ENCODE data around the gene CCDC24.

The CCDC24 gene

DNA sequence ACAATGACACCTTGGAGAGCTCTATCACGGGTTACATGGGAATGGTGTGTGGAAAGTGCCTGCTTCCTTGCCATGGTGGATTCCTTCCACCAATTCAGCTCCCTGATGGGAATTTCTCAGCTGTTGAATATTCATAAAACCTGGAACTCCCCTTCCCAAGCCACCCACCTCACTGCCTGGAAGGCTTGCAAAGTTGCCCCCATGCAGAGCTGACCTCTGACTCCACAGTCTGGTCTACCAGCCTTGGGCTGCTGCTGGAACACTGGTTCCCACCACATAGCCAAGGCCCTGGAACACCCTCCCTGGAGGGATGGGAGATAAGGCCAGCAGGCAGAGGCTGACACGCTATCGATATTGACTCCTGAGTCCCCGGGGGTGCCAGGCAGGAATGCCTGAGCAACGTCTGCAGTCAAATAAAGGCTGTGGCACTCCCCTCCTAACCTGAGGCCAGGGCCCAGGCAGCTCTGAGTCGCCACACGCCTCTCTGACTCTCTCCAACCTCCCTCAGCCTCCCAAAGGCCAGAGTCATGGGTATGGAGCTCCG is 8.8 kb downstream of the CCDC24 start:
- DNase-seq, result no peak

DNA sequence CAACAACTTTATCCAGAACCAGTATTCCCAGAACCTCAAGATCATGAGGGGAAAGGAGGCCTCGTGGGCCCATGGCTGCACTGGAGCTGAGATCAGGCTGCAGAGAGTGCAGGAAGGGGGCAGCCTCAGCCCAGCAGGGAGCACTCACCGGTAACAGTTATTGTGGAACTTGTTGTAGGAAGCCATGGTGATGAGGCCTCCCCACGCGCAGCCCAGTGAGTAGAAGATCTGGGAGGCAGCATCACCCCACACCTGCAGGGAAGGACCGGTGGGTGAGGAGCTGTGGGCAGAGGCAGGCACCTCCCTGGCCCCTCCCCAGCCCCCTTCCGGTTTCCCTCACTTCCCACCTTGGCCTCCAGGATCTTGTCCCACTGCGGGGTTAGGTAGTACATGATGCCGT is 10.8 kb downstream of the CCDC24 start:
- no peak for DNase-seq

DNA sequence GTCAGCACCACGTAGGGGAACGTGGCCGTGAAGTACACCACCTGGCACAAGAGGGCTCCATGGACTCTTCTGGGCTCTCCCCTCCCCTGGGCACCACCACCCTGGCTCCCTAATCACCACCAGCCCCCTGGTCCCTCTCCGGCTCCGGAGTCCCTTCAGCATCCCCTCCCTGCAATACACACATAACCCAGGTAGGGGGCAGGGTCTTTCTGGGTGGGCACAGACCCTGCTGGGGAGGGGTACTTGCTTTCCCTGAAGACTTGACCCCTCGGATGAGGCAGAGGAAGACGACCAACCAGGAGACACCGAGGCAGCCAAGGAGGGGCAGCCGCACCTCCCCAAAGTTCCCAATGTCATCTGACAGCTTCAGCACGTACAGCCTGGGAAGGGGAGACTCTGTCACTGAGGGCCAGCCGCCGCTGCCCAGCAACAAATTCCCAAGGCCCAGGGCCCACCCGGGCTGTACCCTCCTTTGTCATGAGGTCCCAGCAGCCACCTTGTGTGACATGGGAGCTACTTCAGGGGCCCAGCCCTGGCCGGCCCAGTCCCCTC is 11.3 kb downstream of the CCDC24 start:
- DNase-seq, result no peak

DNA sequence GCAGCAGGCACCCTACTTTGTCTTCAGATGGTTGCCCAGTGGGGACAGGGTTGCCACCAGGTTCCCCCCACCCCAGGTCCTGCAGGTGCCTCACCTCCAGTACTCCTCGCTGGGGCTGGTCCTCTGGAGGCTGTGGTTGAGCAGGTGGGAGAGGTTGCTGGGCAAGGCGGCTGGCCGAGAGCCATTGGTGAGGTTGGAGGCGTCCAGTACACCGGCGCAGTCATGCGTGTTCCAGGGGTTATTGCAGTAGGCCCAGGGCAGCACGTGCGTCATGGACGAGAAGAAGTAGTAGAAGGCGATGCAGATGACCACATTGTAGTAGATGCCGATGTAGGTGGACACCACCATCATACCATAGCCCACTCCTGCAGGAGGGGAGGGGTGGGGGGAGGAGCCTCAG is 16.9 kb downstream of the CCDC24 start:
- no peak for DNase-seq

DNA sequence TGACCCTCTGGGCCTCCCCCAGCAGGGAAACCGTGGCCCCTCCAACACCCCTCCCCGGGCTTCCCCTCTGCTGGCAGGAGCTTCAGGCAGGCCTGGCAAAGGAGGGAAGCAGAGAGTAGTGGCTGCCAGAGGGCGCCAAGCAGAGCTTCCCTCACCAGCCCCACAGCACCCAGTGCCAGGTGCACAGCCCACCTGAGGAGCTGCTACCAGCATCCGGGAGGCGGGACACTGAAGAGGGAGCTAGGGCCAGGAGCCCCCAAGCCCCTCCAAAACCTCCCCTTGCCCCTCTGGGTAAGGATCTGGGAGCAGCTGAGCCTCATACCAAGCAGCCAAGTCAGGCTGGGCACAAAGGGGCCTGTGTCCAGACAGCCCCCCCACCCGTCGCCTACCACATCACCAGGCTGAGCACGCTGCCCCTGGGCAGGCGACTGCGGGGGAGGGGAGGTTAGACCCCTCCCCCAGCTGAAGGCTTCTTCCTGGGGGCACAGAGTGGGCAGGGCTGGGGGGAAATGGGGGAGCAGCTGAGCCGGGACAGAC is 19.6 kb downstream of the CCDC24 start:
- DNase-seq, result no peak

DNA sequence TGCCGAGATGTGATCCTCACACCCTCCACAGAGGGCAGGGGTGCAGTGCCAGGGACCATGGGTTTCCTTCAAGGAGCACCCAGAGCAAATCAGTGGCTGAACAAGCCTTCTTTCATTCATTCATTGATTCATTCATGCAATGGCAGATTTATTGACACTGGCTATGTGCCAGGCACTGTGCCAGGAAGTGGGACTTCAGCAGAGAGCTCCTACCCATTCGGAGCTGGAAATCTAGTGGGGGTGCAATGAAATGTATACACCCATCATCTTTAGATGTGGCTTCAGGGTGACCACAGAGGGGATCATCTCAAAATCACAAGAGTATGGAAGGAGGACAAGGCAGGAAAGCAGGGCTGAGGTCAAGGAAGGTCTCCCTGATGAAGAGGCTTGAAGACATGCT is 21.0 kb downstream of the CCDC24 start:
- DNase-seq, result no peak

DNA sequence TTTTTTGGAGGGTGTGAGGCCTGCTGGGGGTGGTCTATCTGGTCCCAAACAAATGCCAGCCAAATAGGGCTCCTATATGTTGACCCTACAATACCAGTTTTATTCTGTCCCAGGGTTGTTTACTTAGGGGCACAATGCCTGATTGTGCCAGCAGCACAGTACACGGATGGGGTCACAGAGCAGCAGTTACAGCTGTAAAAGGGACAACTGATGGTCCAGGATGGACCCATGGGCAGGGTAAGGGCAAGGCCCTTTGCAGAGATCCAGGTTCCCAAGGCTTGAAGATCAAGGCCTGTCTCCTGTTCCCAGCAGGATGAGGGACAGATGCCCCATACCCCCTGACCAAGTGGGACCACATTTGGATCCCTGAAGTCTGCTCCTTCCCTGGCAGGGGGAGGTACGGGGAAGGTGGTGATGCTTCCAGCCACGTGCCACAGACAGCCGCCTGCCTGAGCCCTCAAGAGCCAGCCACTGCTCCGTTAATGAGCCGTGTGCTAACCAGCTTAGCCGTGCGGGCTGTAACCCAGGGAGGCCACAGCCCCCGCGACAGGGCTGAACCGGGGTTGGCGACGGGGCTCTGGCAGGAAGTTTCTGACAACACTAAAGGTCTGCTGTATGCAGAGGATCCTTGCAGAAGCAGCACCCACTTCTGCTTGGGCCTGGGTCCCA is 21.7 kb downstream of the CCDC24 start:
- DNase-seq, result no peak

DNA sequence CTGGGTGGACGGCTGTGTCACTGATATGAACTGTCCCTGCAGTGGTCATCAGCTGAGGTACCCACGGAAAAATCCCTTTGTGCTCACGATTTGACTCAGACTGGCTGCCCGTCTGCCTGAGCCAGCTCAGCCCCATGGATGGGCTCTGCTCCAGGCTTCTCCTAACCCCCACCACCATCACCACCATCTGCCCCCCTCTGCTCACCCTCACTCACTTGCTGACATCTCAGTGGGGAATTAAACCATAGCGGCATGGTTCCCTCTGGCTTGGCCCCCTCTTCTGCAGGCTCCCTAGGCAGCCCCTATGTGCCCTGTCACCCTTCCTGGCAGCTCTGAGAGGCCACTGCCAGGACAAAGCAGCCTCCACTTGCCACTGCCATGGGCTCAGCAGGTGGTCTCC is 22.6 kb downstream of the CCDC24 start:
- no peak for DNase-seq

DNA sequence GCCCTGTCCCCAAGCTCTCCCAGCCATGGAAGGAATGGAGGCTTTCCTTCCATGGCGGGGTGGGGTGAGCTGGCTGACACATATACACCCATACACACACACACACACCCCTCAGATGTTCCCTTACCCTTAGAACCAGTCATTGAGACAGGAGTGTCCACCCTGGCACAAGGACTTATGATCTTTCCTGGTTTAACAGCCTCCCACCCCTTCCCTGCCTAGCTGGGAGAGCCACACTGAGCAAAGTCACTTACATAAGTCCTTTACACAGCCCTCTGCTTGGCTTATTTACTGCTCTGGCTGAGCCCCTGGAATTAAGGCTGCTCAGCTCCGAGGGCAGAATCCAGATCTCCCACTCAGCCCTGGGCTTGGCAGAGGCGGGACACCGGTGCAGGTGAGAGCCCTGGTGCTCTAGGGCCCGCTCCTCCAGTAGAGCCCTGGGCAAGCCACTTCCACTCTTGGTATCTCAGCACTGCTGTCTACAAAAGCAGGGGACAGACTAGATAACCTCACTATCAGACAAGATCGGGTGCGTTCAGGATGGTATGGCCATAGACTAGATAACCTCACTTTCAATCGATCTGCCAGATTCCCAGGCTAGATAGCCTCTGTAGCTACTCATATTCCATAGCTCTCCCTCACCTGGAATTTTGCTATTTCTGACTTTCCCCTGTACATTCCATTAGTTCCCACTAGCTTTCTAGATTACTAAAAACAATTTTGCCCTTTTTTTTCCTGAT is 23.1 kb downstream of the CCDC24 start:
- no peak for DNase-seq

DNA sequence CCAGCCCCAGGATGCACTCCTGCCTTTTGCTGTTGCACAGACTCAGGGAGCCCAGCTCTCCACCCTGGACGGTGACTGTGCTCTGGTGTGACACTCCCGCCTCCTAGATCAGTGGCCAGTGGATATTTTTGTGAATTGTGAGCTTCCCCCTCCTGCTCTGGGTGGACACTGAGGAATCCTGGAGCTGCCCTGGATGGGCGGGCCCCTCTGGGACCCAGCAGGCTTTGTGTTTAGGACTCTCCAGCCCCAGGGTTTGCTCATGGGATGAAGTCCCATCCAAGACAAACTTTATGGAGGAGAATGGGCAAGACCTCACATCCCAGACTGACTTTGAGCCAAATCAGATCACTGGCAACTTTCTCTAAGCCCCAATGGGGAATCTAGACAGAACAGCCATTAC is 23.8 kb downstream of the CCDC24 start:
- DNase-seq, result no peak

DNA sequence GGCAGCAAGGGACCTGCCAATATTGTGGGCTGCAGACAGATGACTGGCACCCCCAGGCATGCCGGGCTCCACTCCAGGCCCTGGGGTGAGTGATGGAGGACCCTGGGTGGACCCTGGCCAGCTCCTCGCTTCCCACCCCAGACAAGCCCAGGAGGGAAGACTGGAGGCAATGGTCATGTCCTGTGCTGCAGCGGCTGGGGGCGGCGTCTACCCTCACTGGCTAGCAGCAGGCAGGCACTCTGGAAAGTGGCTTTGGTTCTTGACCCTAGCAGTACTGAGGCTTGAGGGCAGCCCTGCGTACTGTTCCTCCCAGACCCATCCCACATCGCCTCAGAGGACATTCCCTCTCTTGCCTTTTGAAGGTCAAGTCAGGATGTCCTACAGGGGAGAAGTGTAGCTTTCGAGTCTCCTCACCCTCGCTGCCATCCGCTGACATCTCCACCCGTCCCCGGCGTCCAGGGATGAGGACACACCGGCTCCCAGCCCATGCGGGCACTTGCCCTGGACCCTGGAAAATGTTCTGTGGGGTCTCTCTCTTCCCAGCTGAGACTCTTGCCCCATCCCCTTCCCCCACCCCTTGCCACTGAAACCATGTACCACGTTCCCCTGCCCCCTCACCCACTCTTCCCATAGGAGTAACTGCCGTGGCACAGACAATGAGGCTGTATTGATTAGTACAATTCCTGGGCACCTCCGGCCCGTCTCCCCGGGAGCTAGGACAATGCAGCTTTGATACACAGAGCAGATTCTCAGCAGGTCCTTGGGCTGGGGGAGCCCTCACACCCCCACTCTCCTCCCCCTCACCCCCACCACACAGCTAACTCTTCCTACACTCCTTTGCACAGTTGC is 24.9 kb downstream of the CCDC24 start:
- no peak for DNase-seq

DNA sequence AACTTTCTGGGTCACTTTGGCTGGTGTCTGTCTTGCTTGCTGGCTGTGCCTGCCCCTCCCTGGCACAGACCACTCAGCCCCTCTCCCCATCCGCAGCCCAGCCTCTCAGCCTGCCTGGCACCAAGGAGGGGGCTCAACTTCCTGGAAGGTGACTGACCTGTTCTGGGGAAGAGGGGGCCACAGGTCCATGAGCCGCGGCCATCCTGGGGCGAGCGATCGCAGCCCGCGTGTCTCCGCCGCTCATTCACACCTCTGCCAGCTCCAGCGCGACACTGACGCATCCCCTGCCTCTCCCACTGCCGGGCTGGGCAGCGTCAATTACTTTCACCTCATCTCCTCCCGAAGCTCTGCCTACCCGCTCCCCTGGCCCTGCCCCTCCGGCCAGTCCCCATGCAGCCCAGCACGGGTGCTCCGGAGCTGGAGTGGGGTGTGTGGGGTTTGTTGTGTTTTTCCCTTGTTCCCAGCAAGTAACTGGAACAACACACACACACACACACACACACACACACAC is 25.5 kb downstream of the CCDC24 start:
- no peak for DNase-seq

DNA sequence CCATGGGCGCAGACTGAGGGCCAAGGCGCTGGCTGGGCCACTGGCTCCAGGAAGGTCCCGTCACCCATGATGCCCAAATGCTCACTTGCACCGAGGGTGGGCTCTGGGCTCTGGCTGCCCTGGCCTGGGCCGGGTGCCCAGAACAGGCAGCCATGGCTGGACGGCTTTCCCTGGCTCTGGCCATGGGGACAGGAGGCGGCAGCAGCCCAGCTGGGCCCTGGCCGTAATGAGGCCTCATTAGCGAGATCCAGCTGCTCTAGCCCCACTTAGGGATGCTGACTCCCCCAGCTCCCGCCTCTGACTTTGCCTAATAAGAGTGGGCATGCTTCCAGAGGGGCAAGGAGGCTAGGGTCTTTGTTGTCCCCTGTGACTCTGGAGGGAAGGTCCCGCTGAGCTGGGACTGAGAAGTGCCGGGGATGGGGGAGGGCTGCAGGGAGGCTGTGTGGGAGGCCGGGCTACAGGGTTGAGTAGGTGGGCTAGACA is 28.1 kb downstream of the CCDC24 start:
- no peak for DNase-seq

DNA sequence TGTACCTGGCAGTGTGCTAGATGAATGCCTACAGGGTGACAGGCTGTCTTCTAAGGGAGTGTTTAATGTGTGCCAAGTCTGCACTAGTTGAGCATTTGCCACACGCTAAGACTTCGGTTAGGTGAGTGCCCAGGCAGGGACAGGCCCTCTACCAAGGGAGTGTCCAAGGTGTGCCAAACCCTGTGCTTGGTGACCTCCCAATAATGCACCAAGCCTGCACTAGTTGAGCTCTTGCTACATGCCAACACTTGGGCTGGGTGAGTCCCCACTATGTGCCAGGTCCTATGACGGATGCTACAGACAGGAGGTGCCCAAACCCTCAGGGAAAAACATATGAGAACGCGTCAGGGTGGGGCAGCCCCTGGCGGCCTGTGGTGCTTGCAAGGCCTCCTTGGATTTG is 29.1 kb downstream of the CCDC24 start:
- DNase-seq, result no peak

DNA sequence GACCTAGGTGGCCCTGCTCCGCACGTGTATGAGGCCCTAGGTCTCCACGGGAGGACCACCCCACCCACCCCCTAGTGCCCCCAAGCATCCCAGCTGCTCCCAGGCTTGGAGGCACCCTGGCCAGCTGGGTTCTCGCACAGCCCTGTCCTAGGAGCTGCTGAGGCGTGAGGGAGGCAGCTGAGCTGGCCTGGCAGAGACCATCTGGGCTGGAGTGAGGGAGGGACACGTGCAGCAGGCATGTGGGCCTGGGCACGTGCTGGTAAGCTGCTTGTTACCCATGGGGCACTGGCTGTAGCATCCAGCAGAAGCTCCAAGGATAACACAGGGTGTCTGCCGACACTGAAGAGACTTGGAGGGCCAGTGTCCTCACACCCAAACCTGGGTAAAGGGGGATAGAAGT is 29.8 kb downstream of the CCDC24 start:
- no peak for DNase-seq

DNA sequence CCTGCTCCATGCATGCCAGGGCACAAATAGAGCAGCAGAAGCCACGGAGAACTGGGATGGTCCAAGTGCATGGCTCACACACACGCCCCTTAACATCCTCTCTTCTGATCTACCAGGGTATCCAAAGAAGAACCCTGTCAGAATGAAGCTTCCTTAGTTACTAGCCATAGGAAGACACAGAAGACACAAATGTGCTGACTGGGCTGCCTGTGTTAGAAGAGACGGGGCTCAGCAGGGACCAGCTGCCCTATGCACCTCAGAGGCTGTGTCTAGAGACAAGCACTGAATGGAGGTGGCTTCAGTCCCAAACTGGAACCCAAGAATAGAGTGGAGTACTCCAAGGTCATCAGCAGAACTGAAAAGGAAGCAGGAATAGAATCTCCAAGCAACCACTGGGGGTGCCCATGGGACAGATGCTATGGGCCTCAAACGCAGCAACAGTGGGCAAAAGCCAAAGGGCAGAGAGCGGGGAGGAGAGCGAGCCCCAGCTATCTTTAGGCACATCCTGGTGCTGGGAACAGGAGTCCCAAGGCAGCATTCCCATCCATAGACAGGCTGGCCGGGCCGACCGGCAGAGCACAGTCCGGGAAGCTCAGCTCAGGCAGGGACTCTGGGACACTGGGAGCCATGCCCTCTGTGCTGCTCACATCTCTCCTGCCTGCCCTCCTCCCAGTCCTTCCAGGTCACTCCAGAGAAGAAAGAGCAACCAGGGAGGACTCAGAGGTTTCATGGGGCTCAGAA is 30.4 kb downstream of the CCDC24 start:
- DNase-seq, result no peak

DNA sequence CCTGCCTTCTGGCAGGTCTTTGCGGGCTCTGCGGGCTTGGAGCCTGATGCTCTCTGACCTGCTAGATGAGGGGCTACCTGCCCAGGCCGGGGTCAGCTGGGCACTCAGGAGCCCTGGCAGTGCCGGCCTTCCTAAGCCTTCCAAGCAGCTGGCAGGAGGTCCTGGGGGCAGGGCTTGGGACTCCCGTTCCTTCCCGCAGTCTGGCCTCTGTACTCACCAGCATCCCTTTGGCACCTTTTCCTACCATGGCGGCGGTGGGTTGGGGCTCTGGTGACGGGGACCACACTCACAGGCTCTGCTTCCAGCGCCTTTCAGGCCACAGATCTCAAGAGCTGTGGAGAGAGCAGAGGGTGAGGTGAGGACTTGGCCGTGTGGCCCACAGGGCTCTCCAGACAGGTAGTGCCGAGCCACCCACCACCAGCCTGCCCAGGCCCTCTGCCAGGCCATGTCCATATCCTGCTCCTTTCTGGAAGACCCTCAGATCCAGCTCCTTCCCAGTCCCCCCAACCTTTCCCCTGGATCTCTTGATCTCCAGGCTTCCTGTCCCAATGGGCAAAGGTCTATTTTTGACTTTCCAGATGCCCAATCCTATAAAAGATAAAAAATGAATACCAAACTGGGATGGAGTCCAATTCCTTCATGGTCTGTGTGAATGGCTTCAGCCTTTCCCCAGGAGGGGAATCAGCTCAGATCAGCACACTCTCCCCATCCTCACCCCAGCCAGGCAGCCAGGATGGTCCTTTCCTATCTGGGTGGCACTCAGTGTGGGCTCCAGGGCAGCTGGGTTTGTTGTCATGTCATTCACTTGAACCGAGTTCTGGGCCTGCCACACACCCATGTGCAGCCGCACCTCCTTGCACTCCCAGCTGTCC is 32.9 kb downstream of the CCDC24 start:
- DNase-seq, result no peak

DNA sequence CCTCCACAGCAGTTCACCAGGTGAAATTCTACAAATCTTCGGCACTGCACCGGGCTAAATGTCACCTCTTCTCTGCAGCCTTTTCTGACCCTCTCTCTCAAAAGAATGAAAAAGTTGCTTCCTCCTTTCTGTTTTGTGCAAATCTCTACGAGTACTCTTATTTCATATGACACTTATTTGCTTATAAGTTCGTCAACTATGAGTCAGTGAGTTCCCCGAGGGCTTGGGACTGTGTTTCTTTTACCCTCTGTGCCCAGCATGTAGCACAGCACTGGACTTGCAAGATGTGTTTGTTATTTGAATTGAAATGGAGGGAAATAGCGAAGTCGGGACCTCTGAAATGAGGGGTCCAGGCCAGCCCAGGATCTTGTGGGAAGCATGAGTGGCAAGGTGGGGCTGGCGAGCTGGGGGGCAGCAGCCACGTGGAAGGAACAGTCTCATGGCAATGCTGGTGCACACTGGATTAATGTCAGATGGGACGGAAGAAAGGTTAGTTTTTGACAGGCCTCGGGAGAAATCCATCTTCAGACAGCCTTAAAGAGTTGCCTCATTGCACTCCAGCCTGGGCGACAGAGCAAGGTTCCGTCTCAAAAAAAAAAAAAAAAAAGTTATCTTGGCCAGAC is 33.6 kb downstream of the CCDC24 start:
- DNase-seq, result no peak

DNA sequence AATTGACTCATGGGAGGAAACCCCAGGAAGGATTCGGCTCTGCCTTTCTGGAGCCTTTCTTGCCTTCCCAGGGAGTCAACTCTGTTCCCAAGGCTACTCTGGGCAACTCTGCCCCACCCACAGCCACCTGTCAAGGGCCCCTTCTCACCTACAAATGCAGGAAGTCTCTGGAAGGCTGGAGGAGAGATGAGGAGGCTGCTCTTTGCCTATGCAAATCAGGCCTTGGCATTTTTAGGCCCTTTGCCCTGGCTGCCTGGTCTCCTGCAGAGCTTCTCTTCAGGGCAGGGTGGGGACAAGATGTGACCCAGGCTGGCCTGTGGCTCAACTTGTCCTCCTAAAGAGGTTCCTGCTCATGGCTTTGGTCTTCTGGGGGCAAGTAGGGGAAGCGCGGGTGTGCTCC is 34.4 kb downstream of the CCDC24 start:
- DNase-seq, result no peak

DNA sequence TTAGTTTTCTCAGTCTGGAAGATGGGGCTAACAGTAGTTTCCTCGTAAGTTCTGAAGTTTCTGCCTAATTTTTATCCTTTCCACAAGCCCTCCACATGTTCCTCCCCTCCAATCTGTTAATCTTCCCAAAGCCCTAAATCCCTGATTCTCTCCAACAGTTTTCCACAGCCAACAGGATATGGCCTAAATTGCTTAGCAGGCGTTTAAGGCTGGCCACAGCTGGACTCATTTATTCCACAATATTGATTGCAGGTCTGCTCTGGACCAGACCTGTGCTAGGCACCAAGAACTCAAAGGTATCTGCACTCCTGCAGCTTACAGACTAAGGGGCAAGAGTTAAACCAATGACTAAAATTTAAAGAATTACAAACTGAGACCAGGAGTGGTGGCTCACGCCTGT is 35.9 kb downstream of the CCDC24 start:
- DNase-seq, result no peak

Data from NCI-H1105 (cell line).